HEK293T (cell line): ENCODE results near the gene ARID3A.
A peak's percentile ranks its signal among the peaks of the same experiment; 100 is the strongest.

Experiments used
- CTCF ChIA-PET: fragments of 350-600 bp; formaldehyde crosslinking; extraction: SDS; loops from one replicate; lab custom pipeline; 2021; ENCODE audit warnings: antibody characterized with exemption, inconsistent platforms; lab: Yijun Ruan, JAX
- POLR2A ChIA-PET: fragments of 350-600 bp; formaldehyde crosslinking; extraction: SDS; loops from one replicate; lab custom pipeline; 2020; ENCODE audit warnings: antibody characterized with exemption, inconsistent platforms; lab: Yijun Ruan, JAX
- DNase-seq: peaks from one replicate; pipeline ENCODE4 v3.0.0; 2012; ENCODE audit warnings: mixed read lengths; ENCODE audit errors: extremely low spot score
- ARNT ChIP-seq: fragments of 450-650 bp; IDR thresholded peaks from 2 replicates; pipeline ENCODE4 v1.6.1; 2017; ENCODE audit warnings: mild to moderate bottlenecking
- BHLHE40 ChIP-seq: fragments of 450-650 bp; IDR thresholded peaks from 2 replicates; pipeline ENCODE4 v1.6.1; 2016; ENCODE audit warnings: mild to moderate bottlenecking, moderate library complexity, borderline replicate concordance
- CTBP1 ChIP-seq: fragments of 450-650 bp; IDR thresholded peaks from 2 replicates; pipeline ENCODE4 v1.6.1; 2016; ENCODE audit warnings: borderline replicate concordance
- ELF4 ChIP-seq: fragments of 450-650 bp; IDR thresholded peaks from 2 replicates; pipeline ENCODE4 v1.6.1; 2017; ENCODE audit warnings: antibody characterized with exemption
- FOXA1 ChIP-seq: fragments of 450-650 bp; IDR thresholded peaks from 2 replicates; pipeline ENCODE4 v1.6.1; 2016; ENCODE audit warnings: mild to moderate bottlenecking
- FOXK2 ChIP-seq: fragments of 450-650 bp; IDR thresholded peaks from 2 replicates; pipeline ENCODE4 v1.6.1; 2016; ENCODE audit warnings: mild to moderate bottlenecking
- FOXM1 ChIP-seq: fragments of 450-650 bp; IDR thresholded peaks from 2 replicates; pipeline ENCODE4 v1.6.1; 2017; ENCODE audit warnings: mild to moderate bottlenecking, borderline replicate concordance
- HDGF ChIP-seq: fragments of 450-650 bp; IDR thresholded peaks from 2 replicates; pipeline ENCODE4 v1.6.1; 2017; ENCODE audit warnings: antibody characterized with exemption, borderline replicate concordance
- L3MBTL2 ChIP-seq: fragments of 450-650 bp; conservative IDR thresholded peaks from 2 replicates; pipeline ENCODE4 v1.6.1; 2016; ENCODE audit warnings: mild to moderate bottlenecking
- LEF1 ChIP-seq: fragments of 450-650 bp; IDR thresholded peaks from 2 replicates; pipeline ENCODE4 v1.6.1; 2017; ENCODE audit warnings: mild to moderate bottlenecking, borderline replicate concordance
- NFRKB ChIP-seq: fragments of 450-650 bp; IDR thresholded peaks from 2 replicates; pipeline ENCODE4 v1.6.1; 2016; ENCODE audit warnings: mild to moderate bottlenecking, moderate library complexity
- PKNOX1 ChIP-seq: fragments of 450-650 bp; IDR thresholded peaks from 2 replicates; pipeline ENCODE4 v1.6.1; 2016
- SP1 ChIP-seq: fragments of 450-650 bp; IDR thresholded peaks from 2 replicates; pipeline ENCODE4 v1.6.1; 2017
- SUZ12 ChIP-seq: fragments of 450-650 bp; IDR thresholded peaks from 2 replicates; pipeline ENCODE4 v1.6.1; 2016; ENCODE audit warnings: mild to moderate bottlenecking
- TARDBP ChIP-seq: fragments of 450-650 bp; IDR thresholded peaks from 2 replicates; pipeline ENCODE4 v1.6.1; 2016
- ZNF384 ChIP-seq: fragments of 450-650 bp; IDR thresholded peaks from 2 replicates; pipeline ENCODE4 v1.6.1; 2016

ARID3A gene

GRCh38 chr19:958967-959855 is 33.4 kb downstream of the ARID3A start:
- CTCF ChIA-PET, result no interaction called here
- TF ChIP-seq LEF1, result no peak
- no peak for TF ChIP-seq FOXM1
- TF ChIP-seq FOXA1, result no peak
- TF ChIP-seq ZNF384, result no peak
- TF ChIP-seq SP1, result no peak
- no peak for TF ChIP-seq SUZ12
- TF ChIP-seq NFRKB, result no peak
- no peak for TF ChIP-seq ELF4
- no peak for TF ChIP-seq BHLHE40
- TF ChIP-seq FOXK2, result no peak
- no peak for TF ChIP-seq TARDBP
- no peak for TF ChIP-seq ARNT
- no peak for TF ChIP-seq CTBP1
- no peak for TF ChIP-seq PKNOX1
- no peak for DNase-seq
- POLR2A ChIA-PET, result interaction anchor here (0.6 kb wide), 1 partner anchor 20 kb away, joined by 3 read pairs; no protein-coding TSS in a partner anchor

- POLR2A ChIA-PET, result interaction anchor here (0.6 kb wide), 1 partner anchor 21 kb away, joined by 3 read pairs; no protein-coding TSS in a partner anchor
- no peak for DNase-seq
- TF ChIP-seq SP1, result no peak
- CTCF ChIA-PET, result no interaction called here
Measured at GRCh38 chr19:960020-960419, 34.2 kb downstream of the ARID3A start.

- ChIA-PET CTCF (no interaction called here), POLR2A (no interaction called here)
- DNase-seq, result no peak
- TF ChIP-seq FOXK2 (no peak), ELF4 (no peak), NFRKB (no peak), HDGF (no peak), SP1 (no peak), ARNT (no peak), L3MBTL2 (no peak), SUZ12 (no peak), LEF1 (no peak), CTBP1 (no peak), ZNF384 (no peak)
Measured at GRCh38 chr19:960601-960938, 34.7 kb downstream of the ARID3A start.

- no peak for DNase-seq
- TF ChIP-seq CTBP1, result no peak
- no peak for TF ChIP-seq LEF1
- 0 out of 2 replicates have a peak, but pooled peaks have one; percentile 38 for TF ChIP-seq ZNF384
- CTCF ChIA-PET, result interaction anchor here (0.6 kb wide), 1 partner anchor 34 kb away, joined by 3 read pairs; no protein-coding TSS in a partner anchor
- POLR2A ChIA-PET, result no interaction called here
Measured at GRCh38 chr19:961866-962620, 36.2 kb downstream of the ARID3A start.

- ChIA-PET POLR2A (no interaction called here), CTCF (no interaction called here)
- DNase-seq, result no peak
- TF ChIP-seq FOXK2, result no peak
- no peak for TF ChIP-seq NFRKB
- TF ChIP-seq ELF4, result no peak
- TF ChIP-seq HDGF, result no peak
- TF ChIP-seq ARNT, result no peak
- TF ChIP-seq PKNOX1, result no peak
- no peak for TF ChIP-seq L3MBTL2
- no peak for TF ChIP-seq ZNF384
- no peak for TF ChIP-seq FOXA1
- no peak for TF ChIP-seq LEF1
- no peak for TF ChIP-seq FOXM1
- no peak for TF ChIP-seq SP1
- TF ChIP-seq SUZ12, result no peak
- no peak for TF ChIP-seq BHLHE40
Measured at GRCh38 chr19:962683-963400, 37.0 kb downstream of the ARID3A start.

- no peak for TF ChIP-seq LEF1
- POLR2A ChIA-PET, result no interaction called here
- CTCF ChIA-PET, result no interaction called here
- no peak for DNase-seq
Measured at GRCh38 chr19:963486-963951, 37.7 kb downstream of the ARID3A start.

GRCh38 chr19:964116-964520 is 38.3 kb downstream of the ARID3A start:
- ChIA-PET CTCF (no interaction called here), POLR2A (no interaction called here)
- no peak for DNase-seq
- no peak for TF ChIP-seq FOXM1
- no peak for TF ChIP-seq ARNT
- TF ChIP-seq HDGF, result no peak
- no peak for TF ChIP-seq TARDBP
- no peak for TF ChIP-seq ELF4
- no peak for TF ChIP-seq BHLHE40
- TF ChIP-seq PKNOX1, result no peak
- TF ChIP-seq LEF1, result no peak
- no peak for TF ChIP-seq CTBP1
- TF ChIP-seq NFRKB, result no peak
- no peak for TF ChIP-seq FOXK2
- TF ChIP-seq L3MBTL2, result no peak
- no peak for TF ChIP-seq SP1
